ENCODE data around the gene NCKAP5.

Gene NCKAP5

GRCh38 chr2:133054297-133054696, 514.0 kb downstream of the NCKAP5 start:
- no peak for DNase-seq

- no peak for DNase-seq
These were observed 514.7 kb downstream of the NCKAP5 start for GRCh38 chr2:133053541-133053940.

GRCh38 chr2:133045787-133046186, 522.5 kb downstream of the NCKAP5 start:
- DNase-seq: no peak

- DNase-seq: no peak
These were observed 523.7 kb downstream of the NCKAP5 start for GRCh38 chr2:133044556-133044955.

GRCh38 chr2:133040170-133040569, 528.1 kb downstream of the NCKAP5 start:
- DNase-seq: no peak

- no peak for DNase-seq
These were observed 528.7 kb downstream of the NCKAP5 start for GRCh38 chr2:133039531-133039930.

GRCh38 chr2:133026536-133027177, 541.6 kb downstream of the NCKAP5 start:
- no peak for DNase-seq

- no peak for DNase-seq
These were observed 543.3 kb downstream of the NCKAP5 start for GRCh38 chr2:133025004-133025403.

GRCh38 chr2:133012847-133013734, 555.2 kb downstream of the NCKAP5 start:
- DNase-seq: no peak

GRCh38 chr2:133004623-133005022, 563.6 kb downstream of the NCKAP5 start:
- DNase-seq: no peak

- no peak for DNase-seq
These were observed 568.8 kb downstream of the NCKAP5 start for GRCh38 chr2:132999421-132999820.

GRCh38 chr2:132998221-132998620, 570.0 kb downstream of the NCKAP5 start:
- no peak for DNase-seq

GRCh38 chr2:132991471-132992045, 576.7 kb downstream of the NCKAP5 start:
- DNase-seq: no peak

- no peak for DNase-seq
These were observed 583.5 kb downstream of the NCKAP5 start for GRCh38 chr2:132984731-132985130.

GRCh38 chr2:132980304-132980703, 588.0 kb downstream of the NCKAP5 start:
- no peak for DNase-seq

GRCh38 chr2:132979339-132980093, 588.7 kb downstream of the NCKAP5 start:
- no peak for DNase-seq

- DNase-seq: no peak
These were observed 589.4 kb downstream of the NCKAP5 start for GRCh38 chr2:132978840-132979239.

GRCh38 chr2:132977812-132978529, 590.3 kb downstream of the NCKAP5 start:
- no peak for DNase-seq

- no peak for DNase-seq
These were observed 592.8 kb downstream of the NCKAP5 start for GRCh38 chr2:132975193-132976105.

- DNase-seq: no peak
These were observed 593.7 kb downstream of the NCKAP5 start for GRCh38 chr2:132974467-132975095.

All from NCI-H69 (cell line).